Measurements from ENCODE around the gene PRKG1.

Gene PRKG1

DNA sequence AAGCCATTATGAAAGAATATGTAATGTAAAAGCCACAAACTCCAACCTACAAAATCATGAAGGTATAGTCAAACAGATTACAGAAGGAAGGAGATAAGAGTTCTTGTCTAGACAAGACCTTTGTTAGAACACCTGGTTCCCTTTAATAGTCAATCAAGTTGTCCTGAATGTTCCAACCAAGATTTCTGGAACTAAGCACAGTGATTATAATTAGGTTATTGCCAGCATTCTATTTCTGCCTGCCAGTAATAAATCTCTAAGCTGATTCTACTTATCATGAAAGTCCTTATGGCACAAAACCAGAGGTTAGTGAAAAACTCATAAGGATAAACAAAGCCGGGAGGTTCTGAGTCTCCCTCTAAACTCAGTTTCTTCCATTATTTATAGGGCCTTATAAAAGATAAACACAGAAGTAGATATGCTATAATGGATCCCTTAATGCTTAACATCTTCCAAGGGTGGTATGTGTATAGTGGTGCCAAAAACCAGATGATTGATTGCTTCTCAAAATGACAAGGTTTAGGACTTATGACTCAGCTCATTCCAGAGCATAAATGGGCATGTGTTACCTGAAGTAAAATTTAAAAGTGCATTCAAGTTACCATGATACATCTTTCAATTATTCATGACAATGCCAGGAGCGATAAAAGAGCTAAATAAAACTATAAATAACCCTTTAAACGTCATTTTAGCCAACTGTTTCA is 387.9 kb downstream of the PRKG1 start:
- DNase-seq = no peak

DNA sequence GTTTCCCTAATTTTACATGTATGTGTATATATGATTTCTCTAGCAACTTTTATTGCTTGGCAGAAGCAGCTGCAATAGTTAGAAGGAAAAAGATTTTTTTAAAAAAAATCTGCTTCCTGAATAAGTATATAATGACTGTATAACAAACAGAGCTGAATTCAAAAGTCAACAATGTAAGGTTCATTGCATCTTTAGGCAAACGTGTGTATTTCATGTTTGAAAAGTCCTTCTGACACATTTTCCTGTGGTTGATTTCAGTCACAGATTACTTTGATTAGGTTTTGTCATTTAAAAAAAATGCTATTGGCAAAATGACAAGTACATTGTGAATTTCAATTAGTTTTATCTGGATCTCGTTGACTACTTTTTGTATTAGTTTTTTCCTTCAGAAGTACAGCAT is 394.1 kb downstream of the PRKG1 start:
- no peak for DNase-seq

DNA sequence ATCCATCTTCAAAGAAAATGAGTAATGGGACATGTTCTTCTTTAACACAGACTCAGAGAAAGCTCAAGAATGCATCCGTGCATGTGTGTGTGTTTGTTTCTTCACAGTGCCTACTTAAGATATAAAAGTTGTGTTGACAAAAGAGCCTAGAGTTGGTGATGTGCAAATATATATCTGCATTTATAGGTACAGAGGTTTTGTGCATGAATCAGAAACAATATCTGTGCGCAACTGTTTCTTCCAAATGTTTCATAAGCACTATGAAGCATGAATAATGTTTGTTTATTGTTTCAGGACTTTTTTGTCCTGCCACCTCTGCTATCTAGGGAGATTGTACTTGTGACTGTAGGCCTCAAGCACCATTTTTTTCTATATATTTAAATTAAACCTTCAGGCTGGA is 395.4 kb downstream of the PRKG1 start:
- DNase-seq = no peak

DNA sequence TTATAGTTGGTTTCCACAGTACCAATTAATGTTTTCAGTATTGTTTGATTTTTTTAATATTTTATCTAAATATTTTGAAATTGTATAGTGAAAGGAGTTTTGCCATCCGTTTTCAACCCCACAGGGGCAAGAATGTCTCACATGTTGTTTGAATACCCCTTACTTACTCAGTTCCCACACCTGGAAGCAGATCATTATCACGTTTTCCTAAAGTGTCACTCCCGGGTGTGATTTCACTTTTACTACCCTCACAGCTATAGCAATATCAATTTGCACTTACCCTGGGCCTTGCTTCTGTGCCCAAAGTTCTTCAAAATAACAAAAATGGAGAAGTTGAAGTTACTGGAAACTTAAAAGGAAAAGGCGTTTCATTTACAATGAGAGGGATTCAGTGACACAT is 397.0 kb downstream of the PRKG1 start:
- no peak for DNase-seq

DNA sequence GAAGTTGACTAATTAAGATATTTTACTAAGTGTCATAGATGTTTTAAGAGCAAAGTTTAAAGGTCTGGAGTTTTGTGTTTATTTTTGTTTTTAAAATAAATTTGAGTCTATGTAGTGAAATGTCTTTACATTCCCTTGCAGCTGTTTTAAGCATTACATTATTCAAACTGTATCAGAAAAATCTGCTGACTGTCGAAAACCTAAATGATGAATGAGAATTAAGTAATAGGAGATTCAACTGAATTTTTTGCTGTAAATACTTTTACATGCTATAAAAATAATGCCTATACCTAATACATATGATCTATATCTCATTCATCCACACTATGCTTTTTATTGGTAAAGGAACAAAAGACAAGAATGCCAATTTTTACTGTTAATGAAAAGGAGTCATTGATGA is 397.9 kb downstream of the PRKG1 start:
- DNase-seq = no peak

DNA sequence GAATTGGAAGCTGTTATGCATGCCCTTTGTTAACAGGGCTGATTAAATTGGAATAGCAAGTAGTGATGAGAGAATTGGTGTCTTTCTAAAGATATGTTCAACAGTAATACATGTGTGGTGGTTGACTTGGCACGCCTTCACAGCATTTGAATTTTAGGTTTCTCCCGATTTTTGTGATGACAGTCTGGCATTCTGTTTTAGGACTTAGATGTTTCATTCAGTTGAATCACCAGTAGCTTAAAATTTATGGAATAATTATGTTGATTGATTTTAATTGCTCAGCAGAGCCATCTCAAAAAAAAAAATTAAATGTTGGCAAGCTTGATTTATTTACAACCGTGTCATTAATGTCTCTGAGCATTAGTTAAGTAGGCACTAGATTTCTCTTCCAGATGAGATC is 405.4 kb downstream of the PRKG1 start:
- no peak for DNase-seq

DNA sequence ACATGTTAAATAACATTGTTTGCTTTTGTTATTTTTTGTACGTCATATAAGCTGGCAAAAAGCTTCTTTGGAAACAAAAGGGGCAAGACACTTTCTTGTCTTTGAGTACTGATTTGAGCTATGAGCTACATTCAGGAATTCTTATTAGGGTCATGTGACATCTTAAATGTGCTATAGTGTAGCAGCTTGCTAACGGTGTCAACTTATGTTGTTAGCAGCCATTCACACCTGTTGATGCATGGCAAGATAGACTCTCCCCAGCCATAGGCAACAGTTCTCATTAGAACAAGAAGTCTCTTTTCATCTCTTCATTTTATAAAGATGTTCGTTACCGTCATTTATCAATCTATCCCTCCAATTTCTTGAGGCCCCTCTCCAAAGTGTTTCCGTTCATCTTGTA is 411.4 kb downstream of the PRKG1 start:
- DNase-seq = no peak

DNA sequence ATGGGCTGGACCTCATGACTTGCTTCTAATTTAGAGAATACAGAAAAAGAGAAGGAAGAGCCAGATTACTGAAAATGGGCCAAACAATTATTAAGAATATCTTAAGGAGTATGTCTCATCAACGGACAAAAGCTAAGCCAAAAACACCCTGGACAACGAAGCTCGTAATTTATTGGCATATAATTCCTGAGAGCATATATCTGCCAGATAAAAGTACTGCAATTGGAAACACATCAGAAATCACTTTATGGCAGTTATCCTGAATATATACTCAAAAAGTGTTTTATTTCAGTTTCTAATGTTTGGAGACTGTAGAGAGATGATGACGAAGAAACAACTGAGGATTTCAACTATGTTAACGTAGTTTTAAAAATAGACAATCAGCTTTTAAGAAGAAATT is 413.3 kb downstream of the PRKG1 start:
- DNase-seq = no peak

DNA sequence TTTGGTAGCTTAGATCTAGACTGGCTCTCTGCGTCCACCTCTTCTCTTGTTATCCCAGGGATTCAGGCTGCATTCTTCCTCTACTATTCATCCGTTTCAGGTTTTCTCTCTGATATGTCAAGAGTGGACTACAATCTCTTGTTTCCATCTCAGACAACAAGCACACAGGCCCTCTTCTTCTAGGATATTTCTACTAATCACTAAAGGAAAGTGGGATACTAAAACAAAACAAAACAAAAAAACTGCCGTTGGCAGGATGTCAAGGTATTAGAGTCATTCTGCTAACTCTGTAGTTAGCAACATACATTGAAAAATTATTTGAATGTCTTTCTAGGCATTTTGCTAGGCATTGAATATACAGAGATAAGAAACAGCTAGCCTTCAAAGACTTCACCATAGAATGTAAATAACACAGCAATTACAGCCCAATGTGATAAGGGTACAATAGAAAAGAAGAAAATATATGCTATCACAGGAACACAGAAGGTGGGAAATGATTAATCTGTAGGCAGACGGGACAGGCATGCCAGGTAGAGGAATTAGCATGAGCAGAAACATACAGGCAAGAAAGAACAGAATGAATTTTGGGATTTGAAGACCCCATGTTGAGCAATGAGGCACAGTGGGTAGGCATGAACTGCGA is 414.6 kb downstream of the PRKG1 start:
- DNase-seq = no peak

DNA sequence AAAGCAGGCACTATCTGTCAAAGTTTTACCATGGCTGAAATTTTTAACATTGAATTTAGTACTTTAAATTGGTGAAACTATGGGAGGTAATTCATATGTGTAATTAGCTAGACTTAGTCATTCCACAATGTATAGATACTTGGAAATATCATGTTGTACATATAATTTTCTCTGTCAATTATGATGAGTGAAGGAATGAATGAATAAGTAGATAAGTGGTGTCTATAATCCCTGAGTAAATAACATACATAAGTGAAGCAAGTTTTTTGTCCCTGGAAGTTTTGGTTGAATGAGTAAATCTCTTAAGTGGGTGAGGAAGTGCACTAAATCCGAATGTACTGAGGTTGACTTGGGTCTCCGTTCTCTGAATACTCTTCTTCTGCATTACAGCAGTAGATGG is 424.1 kb downstream of the PRKG1 start:
- no peak for DNase-seq

DNA sequence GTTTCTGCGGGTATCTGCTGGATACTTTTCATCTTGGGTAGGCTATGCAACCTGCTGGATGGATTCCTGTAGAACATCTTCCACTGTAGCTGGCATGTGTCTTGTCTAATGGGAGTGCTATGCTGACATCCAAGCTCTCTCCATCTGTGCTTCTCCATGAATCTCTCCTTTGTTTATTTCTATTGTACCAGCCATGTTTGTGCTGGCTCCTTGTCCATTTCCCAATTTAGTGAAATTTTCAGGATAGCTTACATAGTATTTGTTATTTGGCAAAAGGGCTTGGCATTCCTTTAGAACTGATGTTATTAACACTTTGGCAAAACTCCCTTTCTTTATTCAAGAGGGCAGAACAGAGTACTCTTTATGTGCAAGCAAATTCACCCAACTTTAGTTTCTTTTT is 427.1 kb downstream of the PRKG1 start:
- DNase-seq = no peak

DNA sequence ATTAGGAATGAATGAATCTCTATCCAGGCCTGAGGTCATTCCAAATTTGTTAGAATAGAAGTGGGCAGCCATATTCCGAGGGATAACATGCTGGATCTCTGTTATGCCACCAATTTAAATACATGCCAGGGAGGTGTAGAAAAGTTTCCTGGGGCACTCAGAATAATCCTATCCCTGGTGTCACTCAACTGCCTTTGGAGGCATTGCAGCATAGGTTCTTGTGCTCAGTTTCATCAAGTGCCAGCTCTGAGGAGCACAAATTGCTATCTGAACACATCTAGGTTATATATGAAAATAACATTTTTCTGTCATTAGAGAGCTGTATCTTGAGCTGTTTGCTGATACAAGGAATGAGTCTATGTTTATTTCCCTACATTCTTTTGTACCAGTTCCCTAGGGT is 427.8 kb downstream of the PRKG1 start:
- DNase-seq = no peak

DNA sequence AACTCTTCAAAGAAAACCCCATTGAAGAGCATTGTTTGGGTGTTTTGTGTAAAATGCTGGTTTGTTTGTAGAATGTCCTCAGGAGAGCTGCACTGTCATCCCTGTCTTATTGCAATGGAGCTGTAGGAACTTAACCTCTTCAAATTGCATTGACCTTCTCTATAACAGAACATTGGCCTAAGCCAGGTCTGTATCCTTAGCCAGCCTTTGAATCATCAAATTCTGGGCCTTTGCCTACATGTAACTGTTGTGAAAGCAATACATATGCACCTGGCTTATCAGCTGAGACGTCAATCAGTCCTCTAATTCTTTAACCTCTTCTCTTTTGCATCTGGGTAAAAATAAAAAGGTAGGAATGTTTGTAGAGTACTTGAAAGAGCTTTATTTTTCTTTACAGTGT is 429.1 kb downstream of the PRKG1 start:
- DNase-seq = no peak

DNA sequence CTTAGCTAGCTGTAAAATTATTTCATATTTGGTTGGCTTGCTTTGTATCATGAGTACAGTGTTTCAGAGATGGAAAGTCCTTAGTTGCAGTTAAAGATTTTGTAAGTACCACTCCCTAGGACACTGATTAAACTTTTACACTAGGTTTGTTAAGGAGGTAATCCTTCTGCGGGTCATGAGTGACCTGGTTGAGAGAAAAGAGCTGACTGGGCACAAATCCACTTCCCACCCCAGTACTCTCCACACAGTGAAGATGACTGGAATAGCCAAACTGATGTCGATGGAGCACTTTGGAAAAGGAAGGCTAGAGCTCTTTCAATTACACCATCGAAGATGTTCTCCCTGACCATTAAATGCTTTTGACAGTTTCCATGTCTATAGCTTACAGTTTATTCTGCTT is 433.2 kb downstream of the PRKG1 start:
- no peak for DNase-seq

DNA sequence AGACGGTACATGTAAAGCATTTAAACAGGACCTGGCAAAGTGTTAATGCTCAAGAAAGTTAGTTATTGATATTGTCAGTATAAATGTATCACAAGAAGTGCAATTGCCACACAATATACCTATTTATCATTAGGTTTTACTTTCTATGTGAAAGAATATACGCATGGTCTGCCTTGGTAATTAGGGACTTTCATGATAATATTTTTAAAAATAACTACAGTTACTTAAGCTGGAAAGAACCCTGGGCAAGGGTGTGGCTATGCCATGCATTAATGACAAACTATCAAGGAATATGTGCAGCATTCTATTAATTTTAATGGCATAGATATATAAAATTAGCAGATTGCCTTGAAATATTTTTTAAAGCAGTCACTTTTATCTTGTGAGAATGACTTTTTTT is 433.9 kb downstream of the PRKG1 start:
- DNase-seq = no peak

DNA sequence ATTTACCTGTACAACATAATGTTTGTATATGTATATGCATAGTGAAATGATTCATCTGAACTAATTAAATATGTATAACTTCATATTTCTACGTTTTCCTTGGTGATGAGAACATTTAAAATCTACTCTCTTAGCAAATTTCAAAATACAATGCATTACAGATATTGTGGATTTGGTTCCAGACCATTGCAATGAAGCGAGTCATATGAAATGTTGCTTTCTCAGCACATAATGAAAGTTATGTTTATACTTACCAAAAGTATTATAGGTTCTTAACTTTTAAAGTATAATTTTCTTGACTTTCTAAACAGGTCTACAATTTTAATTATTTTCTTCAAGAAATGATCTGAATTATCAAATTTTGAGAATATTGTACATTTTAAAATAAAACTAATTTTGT is 435.9 kb downstream of the PRKG1 start:
- DNase-seq = no peak

DNA sequence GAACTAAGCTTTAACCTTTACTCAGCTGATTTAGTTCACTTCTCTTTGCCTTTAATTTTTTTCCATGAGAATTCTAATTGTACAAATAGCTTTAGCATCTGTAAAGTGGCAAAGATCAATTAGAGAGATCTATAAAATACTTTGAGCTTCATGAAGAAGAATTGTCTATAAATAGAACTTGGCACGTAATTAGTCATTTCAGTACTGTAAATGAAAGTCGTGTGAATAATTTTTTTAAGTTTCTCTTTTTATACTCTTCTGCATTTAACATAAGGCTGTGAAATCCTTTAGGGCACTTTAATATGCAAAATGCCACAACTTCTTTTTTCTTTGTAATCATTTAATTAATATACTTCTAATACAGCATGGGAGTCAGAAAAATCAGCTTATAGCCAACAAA is 447.3 kb downstream of the PRKG1 start:
- DNase-seq = no peak

DNA sequence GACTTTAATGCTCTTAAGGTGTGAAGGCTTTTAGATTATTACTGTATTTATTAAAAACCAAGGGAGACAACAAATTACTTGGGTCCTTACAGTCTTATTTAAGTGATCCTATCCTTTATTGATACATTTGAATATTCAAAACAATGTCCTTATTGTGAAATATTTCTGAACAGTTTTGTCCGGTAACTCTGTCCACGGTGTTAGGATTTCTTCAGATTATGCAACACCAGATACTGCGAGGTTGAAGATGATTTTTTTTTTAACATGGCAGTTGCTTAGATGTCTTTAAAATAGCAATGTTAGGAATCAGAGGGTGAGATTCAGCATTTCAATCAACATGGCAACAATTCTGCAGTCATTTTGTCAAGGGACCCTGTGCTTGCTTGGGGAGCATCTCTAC is 448.6 kb downstream of the PRKG1 start:
- no peak for DNase-seq

DNA sequence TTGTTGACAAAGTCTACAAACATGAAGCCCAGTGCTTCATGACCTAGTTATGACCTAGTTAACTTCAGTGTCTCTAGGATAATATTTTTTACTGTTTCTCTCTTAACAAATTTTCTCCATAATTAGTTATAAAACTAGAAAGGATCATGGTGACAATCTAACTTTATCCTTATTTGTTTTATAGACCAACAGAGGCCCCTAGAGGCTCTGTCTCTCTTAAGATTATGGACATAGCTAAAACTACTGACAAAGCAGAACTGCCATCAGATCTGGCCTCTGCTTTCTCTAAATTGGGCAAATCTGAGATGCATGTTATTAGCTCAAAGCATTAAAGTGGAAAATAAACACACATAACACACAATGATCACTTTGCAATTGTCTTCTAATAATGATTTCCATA is 449.2 kb downstream of the PRKG1 start:
- no peak for DNase-seq

DNA sequence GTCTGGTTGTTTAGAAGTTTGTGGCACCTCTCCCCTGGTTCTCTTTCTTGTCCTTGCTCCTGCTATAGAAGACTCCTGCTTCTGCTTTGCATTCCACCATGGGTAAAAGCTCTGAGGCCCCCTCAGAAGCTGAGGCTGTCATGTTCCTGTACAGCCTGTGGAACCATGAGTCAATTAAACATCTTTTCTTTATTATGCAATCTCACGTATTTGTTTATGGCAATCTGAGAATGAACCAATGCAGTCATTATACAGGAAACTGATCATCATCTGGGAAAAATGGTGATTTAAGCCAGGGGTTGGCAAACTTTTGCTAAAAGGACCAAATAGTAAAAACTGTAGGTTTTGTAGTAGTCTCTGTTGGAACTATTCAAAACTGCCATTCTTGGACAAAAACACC is 449.8 kb downstream of the PRKG1 start:
- no peak for DNase-seq

DNA sequence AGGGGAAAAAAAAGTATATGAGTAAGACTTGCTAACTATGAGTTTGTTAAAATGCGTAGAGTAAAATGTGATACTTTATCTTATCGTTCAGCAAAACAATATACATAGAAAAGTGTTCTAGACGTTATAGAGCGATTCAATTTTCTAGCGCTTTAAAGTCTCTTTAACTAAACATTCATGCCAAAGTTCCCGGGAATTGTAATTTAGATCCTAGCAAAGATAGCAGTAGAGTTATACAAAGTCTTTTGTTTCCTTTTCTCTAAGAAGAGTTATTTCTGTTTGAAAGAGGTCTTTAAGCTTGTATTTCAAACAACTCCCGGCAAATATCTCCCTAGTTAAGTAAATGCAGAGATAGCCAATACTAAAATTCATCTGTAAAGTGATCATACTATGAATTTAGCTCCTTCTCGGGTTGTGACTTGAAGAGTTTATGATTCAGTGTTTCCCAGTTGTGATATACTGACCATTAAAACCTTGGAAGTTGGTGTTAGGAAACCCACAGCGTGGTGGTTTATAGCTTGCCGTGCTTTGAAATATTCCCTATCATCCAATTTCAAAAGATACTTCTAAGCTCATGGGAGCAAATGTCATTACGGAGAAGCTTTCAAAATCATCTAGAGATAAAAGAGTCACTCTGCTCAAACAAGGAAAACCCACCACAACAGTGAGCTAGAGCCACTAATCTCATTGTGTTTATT is 453.4 kb downstream of the PRKG1 start:
- no peak for DNase-seq

DNA sequence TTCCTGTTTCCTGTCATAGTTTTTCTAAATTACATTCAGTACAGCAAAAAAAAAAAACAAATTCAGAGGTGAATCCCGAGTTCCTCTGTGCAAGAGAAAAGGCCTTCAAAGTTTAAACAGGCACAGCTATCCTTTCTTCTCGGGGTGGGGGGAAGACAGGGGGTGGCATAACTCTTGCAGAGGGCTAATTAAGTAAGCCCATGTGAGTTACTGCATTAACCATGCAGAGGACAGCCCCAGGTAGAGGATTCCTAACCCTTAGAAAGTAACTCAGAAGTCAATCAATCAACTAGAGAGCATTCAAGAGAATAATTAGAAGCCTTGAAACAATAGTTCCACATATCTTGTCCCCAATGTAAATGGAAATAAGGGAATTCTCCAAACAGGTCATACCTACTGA is 454.2 kb downstream of the PRKG1 start:
- no peak for DNase-seq

DNA sequence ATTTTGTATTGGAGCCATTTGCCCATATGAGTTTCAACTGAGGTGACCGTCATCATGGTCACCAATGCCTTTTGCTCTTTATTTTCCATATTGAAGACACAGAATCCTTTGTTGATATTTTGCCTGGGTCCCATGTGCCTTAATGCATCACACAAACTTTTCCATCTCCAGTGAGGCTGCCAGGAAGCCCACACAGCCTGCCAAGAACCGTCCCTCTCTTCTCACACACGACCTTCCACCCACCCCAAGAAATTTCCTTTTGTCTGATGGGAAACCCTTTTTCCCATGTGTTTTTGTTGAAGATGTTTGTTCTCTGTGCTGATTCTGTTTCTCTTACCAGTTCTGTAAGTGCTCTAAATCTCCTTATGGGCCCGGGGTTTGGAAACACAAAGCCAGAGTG is 456.3 kb downstream of the PRKG1 start:
- DNase-seq = no peak

DNA sequence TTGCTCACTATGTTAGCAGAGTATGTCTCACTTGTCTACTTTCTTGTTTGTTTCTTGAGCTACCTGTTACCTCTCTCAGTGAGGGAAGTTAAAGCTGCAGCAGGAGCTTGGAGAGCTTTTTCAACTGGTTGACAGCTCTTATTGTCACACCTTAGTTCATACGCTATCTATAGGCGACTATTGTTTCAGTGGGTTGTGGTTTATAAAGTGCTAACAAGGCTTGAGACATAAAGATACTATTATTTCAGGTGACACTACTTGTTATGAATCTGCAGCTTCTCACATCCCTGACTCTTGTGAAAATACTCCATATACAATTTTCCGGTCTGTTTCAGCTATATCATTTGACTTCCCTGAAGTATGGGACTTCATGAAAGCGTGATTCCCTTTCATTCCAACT is 457.8 kb downstream of the PRKG1 start:
- DNase-seq = no peak

DNA sequence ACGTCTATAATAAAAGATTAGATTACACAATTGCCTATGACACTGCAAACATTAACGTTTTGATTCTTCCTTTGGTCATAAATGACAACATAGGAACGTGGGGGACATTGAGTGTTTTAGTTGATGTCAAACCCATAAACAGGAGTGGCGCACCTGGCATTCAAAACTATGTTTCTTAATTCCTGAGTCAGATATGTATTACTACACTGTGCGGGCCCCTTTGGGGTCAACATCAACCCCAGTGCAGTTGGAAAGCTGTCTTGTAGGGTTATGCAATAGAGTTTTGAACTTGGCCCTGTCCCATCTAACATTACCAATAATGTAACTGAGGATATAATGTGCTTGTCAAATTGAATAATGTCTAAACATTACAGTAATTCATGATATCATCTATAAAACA is 468.6 kb downstream of the PRKG1 start:
- no peak for DNase-seq
